ENCODE data around the gene SCGB3A2.

The SCGB3A2 gene

GRCh38 chr5:147874910-147875367 lies 3.6 kb upstream of the SCGB3A2 start:
- no peak for DNase-seq (ENCODE audit: low read depth)
- H3K4me3 ChIP-seq (ENCODE audit: low read depth, low read length) = no peak overlapping the region
- no peak for TF ChIP-seq CTCF (IDR thresholded peaks at IDR 0.05; ENCODE audit: low read depth, low read length, missing control alignments)
- in situ Hi-C loops (cut with HindIII; ENCODE audit: low sequenced_read_pairs) = no loop called here

- in situ Hi-C loops (cut with HindIII; ENCODE audit: low sequenced_read_pairs) = no loop called here
- no peak overlapping the region for H3K4me3 ChIP-seq (ENCODE audit: low read depth, low read length)
- TF ChIP-seq CTCF (IDR thresholded peaks at IDR 0.05; ENCODE audit: low read depth, low read length, missing control alignments) = no peak
- DNase-seq (ENCODE audit: low read depth) = no peak
Measured at GRCh38 chr5:147876141-147876540, 2.4 kb upstream of the SCGB3A2 start.

DNA sequence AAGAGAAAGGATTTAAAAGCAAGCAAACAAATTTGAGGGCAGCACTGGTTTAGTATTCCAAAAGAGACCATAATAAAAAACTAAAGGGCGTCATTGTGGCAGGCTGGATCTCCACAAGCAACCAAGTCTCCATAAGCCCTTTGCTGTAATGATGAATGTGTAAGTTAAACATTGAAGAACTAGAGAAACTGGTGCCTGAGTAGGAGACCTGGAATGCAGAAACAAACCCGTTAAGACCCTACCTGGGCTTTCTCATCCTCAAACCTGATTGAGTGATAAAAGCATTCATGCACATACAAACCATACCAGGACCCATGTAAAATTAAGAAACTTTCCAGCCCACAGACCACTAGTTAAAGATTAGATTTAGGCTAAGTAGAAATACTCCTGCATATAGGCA lies 1.9 kb upstream of the SCGB3A2 start:
- TF ChIP-seq CTCF (IDR thresholded peaks at IDR 0.05; ENCODE audit: low read depth, low read length, missing control alignments) = no peak
- in situ Hi-C loops (cut with HindIII; ENCODE audit: low sequenced_read_pairs) = no loop called here
- H3K4me3 ChIP-seq (ENCODE audit: low read depth, low read length) = no peak overlapping the region
- DNase-seq (ENCODE audit: low read depth) = no peak

DNA sequence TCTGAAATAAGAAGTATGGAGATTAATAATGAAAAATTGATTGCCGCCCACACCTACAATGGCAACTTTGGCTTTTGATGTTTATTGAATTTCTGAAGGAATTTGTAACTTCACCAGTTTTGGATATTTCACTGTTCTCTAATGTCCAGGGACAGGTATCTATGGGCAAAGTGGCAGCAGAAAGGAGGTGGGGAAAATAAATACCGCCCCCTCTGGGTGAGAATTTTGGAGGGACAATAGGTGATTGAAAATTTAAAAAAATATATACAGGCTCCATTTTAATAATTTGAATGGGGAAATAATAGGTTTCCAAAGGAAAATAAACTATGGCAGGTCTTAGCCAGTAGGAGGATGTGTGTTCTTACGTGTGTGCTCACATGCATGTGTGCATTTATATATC lies 1.3 kb downstream of the SCGB3A2 start:
- DNase-seq (ENCODE audit: low read depth) = no peak
- no peak overlapping the region for H3K4me3 ChIP-seq (ENCODE audit: low read depth, low read length)
- in situ Hi-C loops (cut with HindIII; ENCODE audit: low sequenced_read_pairs) = loop anchor here (5.0 kb wide), 1 partner anchor 53 kb away; no protein-coding TSS in a partner anchor
- no peak for TF ChIP-seq CTCF (IDR thresholded peaks at IDR 0.05; ENCODE audit: low read depth, low read length, missing control alignments)

GRCh38 chr5:147880487-147880886 lies 2.0 kb downstream of the SCGB3A2 start:
- in situ Hi-C loops (cut with HindIII; ENCODE audit: low sequenced_read_pairs) = loop anchor here (5.0 kb wide), 1 partner anchor 52 kb away; no protein-coding TSS in a partner anchor
- TF ChIP-seq CTCF (IDR thresholded peaks at IDR 0.05; ENCODE audit: low read depth, low read length, missing control alignments) = no peak
- no peak overlapping the region for H3K4me3 ChIP-seq (ENCODE audit: low read depth, low read length)
- DNase-seq (ENCODE audit: low read depth) = no peak

- no peak for DNase-seq (ENCODE audit: low read depth)
- in situ Hi-C loops (cut with HindIII; ENCODE audit: low sequenced_read_pairs) = loop anchor here (5.0 kb wide), 1 partner anchor 50 kb away; no protein-coding TSS in a partner anchor
- H3K4me3 ChIP-seq (ENCODE audit: low read depth, low read length) = no peak overlapping the region
- no peak for TF ChIP-seq CTCF (IDR thresholded peaks at IDR 0.05; ENCODE audit: low read depth, low read length, missing control alignments)
Measured at GRCh38 chr5:147882586-147883313, 4.2 kb downstream of the SCGB3A2 start.

Measured in astrocyte of the cerebellum (primary cell).